WTC11 (cell line): ENCODE measurements around the gene MPZL3.

Experiments
- CREM ChIP-seq: sonication (generic); formaldehyde crosslinking; IDR thresholded peaks from 2 replicates; pipeline ENCODE4 v1.8.1; 2022; ENCODE audit warnings: mild to moderate bottlenecking, missing genetic modification reagents, moderate library complexity
- TF ChIP-seq, protein P1 (sequence below): fragments of 200-600 bp; IDR thresholded peaks from 2 replicates; pipeline ENCODE4 v1.8.0; 2022; ENCODE audit warnings: antibody characterized with exemption
- TF ChIP-seq, protein P2 (sequence below): sonication (generic); formaldehyde crosslinking; IDR thresholded peaks from 2 replicates; pipeline ENCODE4 v1.8.1; 2022; ENCODE audit warnings: low read depth, missing genetic modification reagents, borderline replicate concordance
- TF ChIP-seq, protein P3 (sequence below): sonication (generic); formaldehyde crosslinking; IDR thresholded peaks from 2 replicates; pipeline ENCODE4 v1.8.0; 2023; ENCODE audit warnings: missing genetic modification reagents
- TF ChIP-seq, protein P4 (sequence below): sonication (generic); formaldehyde crosslinking; IDR thresholded peaks from 2 replicates; pipeline ENCODE4 v1.8.1; 2023; ENCODE audit warnings: mild to moderate bottlenecking, moderate library complexity, missing genetic modification reagents

DNA sequence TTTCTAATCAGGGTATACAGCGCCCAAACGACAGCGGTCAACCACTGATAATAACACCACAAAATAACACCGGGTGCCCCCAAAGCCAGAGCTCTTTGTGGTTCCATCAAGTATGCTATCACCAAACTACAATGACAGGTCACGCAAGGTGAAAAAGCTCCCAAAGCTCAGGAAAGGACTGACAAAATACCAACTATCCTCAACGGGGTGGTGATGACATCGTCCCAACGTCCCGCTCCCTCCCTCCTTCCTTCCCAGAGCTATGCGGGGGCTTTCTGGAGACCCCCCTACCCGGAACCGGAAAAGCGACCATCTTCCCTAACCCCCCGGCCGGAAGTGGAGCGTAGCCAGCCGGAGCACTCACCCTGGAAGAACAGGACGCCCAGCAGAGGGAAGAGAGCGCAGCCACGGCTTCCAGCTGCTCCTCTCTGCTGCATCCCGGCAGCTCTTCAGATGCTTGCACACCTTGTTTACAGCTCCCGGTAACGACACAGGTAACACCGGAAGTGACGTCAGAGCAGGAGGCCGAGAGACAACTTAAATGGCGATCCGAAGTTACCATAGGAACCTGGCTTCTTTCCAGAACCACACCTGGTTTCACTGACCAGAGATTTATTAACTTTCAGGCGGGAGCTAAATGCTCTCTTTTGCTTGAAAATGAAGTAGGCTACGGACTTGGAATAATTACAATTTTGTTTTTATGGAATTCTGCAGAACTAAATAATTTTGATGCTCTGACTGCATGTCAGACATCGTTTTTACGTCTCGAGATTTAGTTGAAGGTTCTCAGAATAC is at the start of gene MPZL3:
- TF ChIP-seq, protein P1, sequence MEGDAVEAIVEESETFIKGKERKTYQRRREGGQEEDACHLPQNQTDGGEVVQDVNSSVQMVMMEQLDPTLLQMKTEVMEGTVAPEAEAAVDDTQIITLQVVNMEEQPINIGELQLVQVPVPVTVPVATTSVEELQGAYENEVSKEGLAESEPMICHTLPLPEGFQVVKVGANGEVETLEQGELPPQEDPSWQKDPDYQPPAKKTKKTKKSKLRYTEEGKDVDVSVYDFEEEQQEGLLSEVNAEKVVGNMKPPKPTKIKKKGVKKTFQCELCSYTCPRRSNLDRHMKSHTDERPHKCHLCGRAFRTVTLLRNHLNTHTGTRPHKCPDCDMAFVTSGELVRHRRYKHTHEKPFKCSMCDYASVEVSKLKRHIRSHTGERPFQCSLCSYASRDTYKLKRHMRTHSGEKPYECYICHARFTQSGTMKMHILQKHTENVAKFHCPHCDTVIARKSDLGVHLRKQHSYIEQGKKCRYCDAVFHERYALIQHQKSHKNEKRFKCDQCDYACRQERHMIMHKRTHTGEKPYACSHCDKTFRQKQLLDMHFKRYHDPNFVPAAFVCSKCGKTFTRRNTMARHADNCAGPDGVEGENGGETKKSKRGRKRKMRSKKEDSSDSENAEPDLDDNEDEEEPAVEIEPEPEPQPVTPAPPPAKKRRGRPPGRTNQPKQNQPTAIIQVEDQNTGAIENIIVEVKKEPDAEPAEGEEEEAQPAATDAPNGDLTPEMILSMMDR = no peak
- TF ChIP-seq, protein P2, sequence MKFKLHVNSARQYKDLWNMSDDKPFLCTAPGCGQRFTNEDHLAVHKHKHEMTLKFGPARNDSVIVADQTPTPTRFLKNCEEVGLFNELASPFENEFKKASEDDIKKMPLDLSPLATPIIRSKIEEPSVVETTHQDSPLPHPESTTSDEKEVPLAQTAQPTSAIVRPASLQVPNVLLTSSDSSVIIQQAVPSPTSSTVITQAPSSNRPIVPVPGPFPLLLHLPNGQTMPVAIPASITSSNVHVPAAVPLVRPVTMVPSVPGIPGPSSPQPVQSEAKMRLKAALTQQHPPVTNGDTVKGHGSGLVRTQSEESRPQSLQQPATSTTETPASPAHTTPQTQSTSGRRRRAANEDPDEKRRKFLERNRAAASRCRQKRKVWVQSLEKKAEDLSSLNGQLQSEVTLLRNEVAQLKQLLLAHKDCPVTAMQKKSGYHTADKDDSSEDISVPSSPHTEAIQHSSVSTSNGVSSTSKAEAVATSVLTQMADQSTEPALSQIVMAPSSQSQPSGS (CRISPR knock-in tag) = no peak
- peak; percentile 92 for TF ChIP-seq CREM
- TF ChIP-seq, protein P3, sequence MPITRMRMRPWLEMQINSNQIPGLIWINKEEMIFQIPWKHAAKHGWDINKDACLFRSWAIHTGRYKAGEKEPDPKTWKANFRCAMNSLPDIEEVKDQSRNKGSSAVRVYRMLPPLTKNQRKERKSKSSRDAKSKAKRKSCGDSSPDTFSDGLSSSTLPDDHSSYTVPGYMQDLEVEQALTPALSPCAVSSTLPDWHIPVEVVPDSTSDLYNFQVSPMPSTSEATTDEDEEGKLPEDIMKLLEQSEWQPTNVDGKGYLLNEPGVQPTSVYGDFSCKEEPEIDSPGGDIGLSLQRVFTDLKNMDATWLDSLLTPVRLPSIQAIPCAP (CRISPR knock-in tag) = no peak
- TF ChIP-seq, protein P4, sequence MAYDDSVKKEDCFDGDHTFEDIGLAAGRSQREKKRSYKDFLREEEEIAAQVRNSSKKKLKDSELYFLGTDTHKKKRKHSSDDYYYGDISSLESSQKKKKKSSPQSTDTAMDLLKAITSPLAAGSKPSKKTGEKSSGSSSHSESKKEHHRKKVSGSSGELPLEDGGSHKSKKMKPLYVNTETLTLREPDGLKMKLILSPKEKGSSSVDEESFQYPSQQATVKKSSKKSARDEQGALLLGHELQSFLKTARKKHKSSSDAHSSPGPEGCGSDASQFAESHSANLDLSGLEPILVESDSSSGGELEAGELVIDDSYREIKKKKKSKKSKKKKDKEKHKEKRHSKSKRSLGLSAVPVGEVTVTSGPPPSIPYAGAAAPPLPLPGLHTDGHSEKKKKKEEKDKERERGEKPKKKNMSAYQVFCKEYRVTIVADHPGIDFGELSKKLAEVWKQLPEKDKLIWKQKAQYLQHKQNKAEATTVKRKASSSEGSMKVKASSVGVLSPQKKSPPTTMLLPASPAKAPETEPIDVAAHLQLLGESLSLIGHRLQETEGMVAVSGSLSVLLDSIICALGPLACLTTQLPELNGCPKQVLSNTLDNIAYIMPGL (CRISPR knock-in tag) = no peak
